ENCODE measurements around the gene PHEX.
A peak's percentile ranks its signal among the peaks of the same experiment; 100 is the strongest.

Gene PHEX

GRCh38 chrX:22093550-22093949, 61.4 kb downstream of the PHEX start:
- no peak overlapping the region for H3K4me3 ChIP-seq
- no peak overlapping the region for H3K27ac ChIP-seq

GRCh38 chrX:22095286-22095685, 63.2 kb downstream of the PHEX start:
- no peak overlapping the region for H3K27ac ChIP-seq
- H3K4me3 ChIP-seq: no peak overlapping the region

- H3K27ac ChIP-seq: no peak overlapping the region
These were observed 63.7 kb downstream of the PHEX start for GRCh38 chrX:22095856-22096255.

GRCh38 chrX:22097012-22097694, 65.0 kb downstream of the PHEX start:
- Histone ChIP-seq H3K4me3 (no peak overlapping the region), H3K27ac (no peak overlapping the region)

More at GRCh38 chrX:22095856-22096255, 63.7 kb downstream of the PHEX start:
- no peak overlapping the region for H3K4me3 ChIP-seq

- peak overlapping the region in 1 of 21 experiments; percentile 37 for H3K27ac ChIP-seq
- no peak overlapping the region for H3K4me3 ChIP-seq
These were observed 73.1 kb downstream of the PHEX start for GRCh38 chrX:22105231-22105630.

GRCh38 chrX:22105971-22106370, 73.8 kb downstream of the PHEX start:
- Histone ChIP-seq H3K27ac (no peak overlapping the region), H3K4me3 (no peak overlapping the region)

GRCh38 chrX:22109442-22109841, 77.3 kb downstream of the PHEX start:
- Histone ChIP-seq H3K27ac (no peak overlapping the region), H3K4me3 (no peak overlapping the region)

GRCh38 chrX:22110729-22111494, 78.8 kb downstream of the PHEX start:
- Histone ChIP-seq H3K27ac (no peak overlapping the region), H3K4me3 (no peak overlapping the region)

GRCh38 chrX:22116605-22117546, 84.8 kb downstream of the PHEX start:
- Histone ChIP-seq H3K4me3 (no peak overlapping the region), H3K27ac (no peak overlapping the region)

- Histone ChIP-seq H3K27ac (no peak overlapping the region), H3K4me3 (no peak overlapping the region)
These were observed 85.5 kb downstream of the PHEX start for GRCh38 chrX:22117633-22118032.

- H3K4me3 ChIP-seq: no peak overlapping the region
- H3K27ac ChIP-seq: peak overlapping the region in 1 of 21 experiments; percentile 50
These were observed 86.2 kb downstream of the PHEX start for GRCh38 chrX:22118161-22118830.

GRCh38 chrX:22121161-22121560, 89.0 kb downstream of the PHEX start:
- H3K27ac ChIP-seq: no peak overlapping the region

GRCh38 chrX:22122510-22122909, 90.4 kb downstream of the PHEX start:
- H3K4me3 ChIP-seq: no peak overlapping the region
- peak overlapping the region in 1 of 21 experiments; percentile 44 for H3K27ac ChIP-seq

More at GRCh38 chrX:22121161-22121560, 89.0 kb downstream of the PHEX start:
- no peak overlapping the region for H3K4me3 ChIP-seq

GRCh38 chrX:22124098-22124497, 92.0 kb downstream of the PHEX start:
- no peak overlapping the region for H3K4me3 ChIP-seq
- H3K27ac ChIP-seq: peak overlapping the region in 1 of 21 experiments; percentile 62

GRCh38 chrX:22125481-22125880, 93.4 kb downstream of the PHEX start:
- Histone ChIP-seq H3K4me3 (no peak overlapping the region), H3K27ac (no peak overlapping the region)

GRCh38 chrX:22126327-22126726, 94.2 kb downstream of the PHEX start:
- no peak overlapping the region for H3K27ac ChIP-seq
- no peak overlapping the region for H3K4me3 ChIP-seq

- Histone ChIP-seq H3K27ac (no peak overlapping the region), H3K4me3 (no peak overlapping the region)
These were observed 96.8 kb downstream of the PHEX start for GRCh38 chrX:22128961-22129360.

- H3K27ac ChIP-seq: peak overlapping the region in 5 of 21 experiments; percentile 1 to 67 (median 23)
- H3K4me3 ChIP-seq: no peak overlapping the region
These were observed 102.6 kb downstream of the PHEX start for GRCh38 chrX:22134681-22135080.

GRCh38 chrX:22135171-22135711, 103.1 kb downstream of the PHEX start:
- peak overlapping the region in 9 of 21 experiments; percentile 1 to 67 (median 23) for H3K27ac ChIP-seq
- no peak overlapping the region for H3K4me3 ChIP-seq
